SK-N-SH (cell line): ENCODE results near the gene SSB. TPM values are rescaled to one million over a fixed set of nuclear protein-coding genes. Genes with fewer than 3 reads are reported as not detected.
"Not testable (repeated sequence)": the region's sequence is repeated elsewhere in the genome, so short reads cannot be mapped to it uniquely, and the experiment has no call there.

ENCODE experiments used
- CTCF ChIA-PET: fragments of 300-600, 350-600 bp; formaldehyde crosslinking; extraction: SDS; loops from one replicate; lab custom pipeline; 2021; lab: Yijun Ruan, JAX
- POLR2A ChIA-PET: fragments of 350-600 bp; sonication (Branson Sonifier 250); formaldehyde crosslinking; extraction: SDS; loops from one replicate; lab custom pipeline; 2020; ENCODE audit warnings: antibody characterized with exemption, inconsistent platforms; lab: Yijun Ruan, JAX
- DNase-seq: peaks from one replicate; pipeline ENCODE4 v3.0.0; 2012
- H2AFZ ChIP-seq: fragments of 200-600 bp; sonication (generic); 2 replicates; pipeline ENCODE4 v1.8.1; 2016; ENCODE audit warnings: antibody characterized with exemption, mild to moderate bottlenecking, low read depth
- H3F3A ChIP-seq: fragments of 200-600 bp; sonication (generic); replicated peaks from 2 replicates; pipeline ENCODE3; 2016; ENCODE audit warnings: antibody characterized with exemption, mild to moderate bottlenecking; ENCODE audit not compliant: insufficient read depth
- H3K27ac ChIP-seq, 2 experiments: fragments of 200-500 bp in 1 of 2; fragments of 200-600 bp in 1 of 2; sonication (Bioruptor generic) in 1 of 2; sonication (generic), shearing (Covaris generic) in 1 of 2; 2 replicates each; pipeline versions ENCODE4 v1.5.1 to v1.6.1; 2014 to 2016; ENCODE audit warnings: low read depth in 2 of 2, inconsistent platforms in 1 of 2, low read length in 1 of 2, mild to moderate bottlenecking in 1 of 2, mixed read lengths in 1 of 2
- H3K27me3 ChIP-seq: fragments of 200-600 bp; sonication (generic), shearing (Covaris generic); 2 replicates; pipeline ENCODE4 v1.6.1; 2016; ENCODE audit warnings: mixed run types; ENCODE audit not compliant: insufficient read depth
- H3K36me3 ChIP-seq, 2 experiments: fragments of 200-500 bp in 1 of 2; fragments of 200-600 bp in 1 of 2; sonication (Bioruptor generic) in 1 of 2; sonication (generic) in 1 of 2; replicated peaks in 1 of 2; 2 replicates each; pipeline versions ENCODE3 to v1.5.1; 2014 to 2016; ENCODE audit warnings: low read length in 1 of 2, mild to moderate bottlenecking in 1 of 2; ENCODE audit not compliant: insufficient read depth in 2 of 2, control insufficient read depth in 1 of 2
- H3K4me1 ChIP-seq, 2 experiments: fragments of 200-500 bp in 1 of 2; fragments of 200-600 bp in 1 of 2; sonication (Bioruptor generic) in 1 of 2; sonication (generic), shearing (Covaris generic) in 1 of 2; 2 replicates each; pipeline versions ENCODE4 v1.5.1 to v1.6.1; 2014 to 2016; ENCODE audit warnings: low read depth in 1 of 2, low read length in 1 of 2, mixed run types in 1 of 2; ENCODE audit not compliant: insufficient read depth in 2 of 2, control insufficient read depth in 1 of 2
- H3K4me2 ChIP-seq: fragments of 200-600 bp; sonication (generic), shearing (Covaris generic); 2 replicates; pipeline ENCODE4 v1.6.1; 2017; ENCODE audit warnings: mixed run types
- H3K4me3 ChIP-seq, 2 experiments: fragments of 200-500 bp in 1 of 2; fragments of 200-600 bp in 1 of 2; sonication (Bioruptor generic) in 1 of 2; sonication (generic), shearing (Covaris generic) in 1 of 2; 2 replicates each; pipeline versions ENCODE4 v1.5.1 to v1.8.1; 2014 to 2016; ENCODE audit warnings: low read depth in 2 of 2, inconsistent platforms in 1 of 2, low read length in 1 of 2, mild to moderate bottlenecking in 1 of 2, mixed read lengths in 1 of 2, moderate library complexity in 1 of 2
- H3K79me2 ChIP-seq: fragments of 200-600 bp; sonication (generic); 2 replicates; pipeline ENCODE4 v1.8.1; 2017; ENCODE audit warnings: mild to moderate bottlenecking; ENCODE audit not compliant: insufficient read depth
- H3K9ac ChIP-seq: fragments of 200-600 bp; sonication (generic); 2 replicates; pipeline ENCODE4 v1.6.1; 2017; ENCODE audit warnings: mixed run types
- H3K9me2 ChIP-seq: fragments of 200-600 bp; sonication (generic); 2 replicates; pipeline ENCODE4 v1.6.1; 2017; ENCODE audit warnings: mixed run types
- H3K9me3 ChIP-seq: fragments of 200-600 bp; sonication (generic); 2 replicates; pipeline ENCODE4 v1.6.1; 2017; ENCODE audit warnings: mixed run types, mild to moderate bottlenecking, moderate library complexity
- H4K20me1 ChIP-seq: fragments of 200-600 bp; sonication (generic); 2 replicates; pipeline ENCODE4 v1.6.1; 2017; ENCODE audit warnings: mild to moderate bottlenecking, mixed run types; ENCODE audit not compliant: insufficient read depth
- EZH2phosphoT487 ChIP-seq: fragments of 200-600 bp; sonication (generic); IDR thresholded peaks from 2 replicates; pipeline ENCODE4 v1.6.1; 2017; ENCODE audit warnings: low read depth, mixed run types, mild to moderate bottlenecking, antibody characterized with exemption, moderate library complexity, borderline replicate concordance
- FOXJ3 ChIP-seq: sonication (generic); formaldehyde crosslinking; IDR thresholded peaks from 2 replicates; pipeline ENCODE4 v1.5.1; 2020; ENCODE audit warnings: mild to moderate bottlenecking, missing genetic modification reagents
- GABPA ChIP-seq: IDR thresholded peaks from 2 replicates; pipeline ENCODE4 v1.4.0; 2012; ENCODE audit warnings: low read depth, mild to moderate bottlenecking
- JUND ChIP-seq: IDR thresholded peaks from 2 replicates; pipeline ENCODE4 v1.4.0; 2012
- MXI1 ChIP-seq: IDR thresholded peaks from 2 replicates; pipeline ENCODE4 v1.6.1; 2012; ENCODE audit warnings: mild to moderate bottlenecking, low read depth, low read length, improper control_type of control experiment
- NFIC ChIP-seq: IDR thresholded peaks from 2 replicates; pipeline ENCODE4 v1.4.0; 2012; ENCODE audit warnings: borderline replicate concordance
- NRF1 ChIP-seq: IDR thresholded peaks from 2 replicates; pipeline ENCODE4 v1.6.1; 2012; ENCODE audit warnings: low read depth, mild to moderate bottlenecking, low read length
- POLR2AphosphoS5 ChIP-seq: IDR thresholded peaks from 2 replicates; pipeline ENCODE4 v1.6.1; 2012; ENCODE audit warnings: low read depth, low read length
- RXRA ChIP-seq: IDR thresholded peaks from 2 replicates; pipeline ENCODE4 v1.4.0; 2012; ENCODE audit warnings: low read depth, mild to moderate bottlenecking, borderline replicate concordance
- SIN3A ChIP-seq: IDR thresholded peaks from 2 replicates; pipeline ENCODE4 v1.6.1; 2012; ENCODE audit warnings: low read depth, mild to moderate bottlenecking, low read length, moderate library complexity, borderline replicate concordance
- SMC3 ChIP-seq: IDR thresholded peaks from 2 replicates; pipeline ENCODE4 v1.6.1; 2012; ENCODE audit warnings: low read depth, low read length, improper control_type of control experiment
- TAF1 ChIP-seq: IDR thresholded peaks from 2 replicates; pipeline ENCODE4 v1.6.1; 2012; ENCODE audit warnings: low read depth, mild to moderate bottlenecking, low read length, moderate library complexity, borderline replicate concordance
- TEAD4 ChIP-seq: IDR thresholded peaks from 2 replicates; pipeline ENCODE4 v1.4.0; 2012; ENCODE audit warnings: mild to moderate bottlenecking, borderline replicate concordance; ENCODE audit not compliant: insufficient read depth
- YY1 ChIP-seq: IDR thresholded peaks from 2 replicates; pipeline ENCODE4 v1.4.0; 2012; ENCODE audit warnings: low read depth, mild to moderate bottlenecking
- WGBS: methylation state at CpG from one replicate; pipeline ENCODE4 v1.1.6; 2017; ENCODE audit warnings: low lambda C conversion rate; 5-methylcytosine and 5-hydroxymethylcytosine counted together
- polyA plus RNA-seq, 3 experiments: library from polyadenylated mRNA; depleted of rRNA; stranded (reverse); fragments of >200 nt; gene quantifications; 2 replicates each; pipeline ENCODE4 v1.2.3, GENCODE V29; 2012
- TF ChIP-seq, protein P1 (sequence below): IDR thresholded peaks from 2 replicates; pipeline ENCODE4 v1.4.0; 2012; ENCODE audit warnings: low read depth
- TF ChIP-seq, protein P2 (sequence below): IDR thresholded peaks from 2 replicates; pipeline ENCODE4 v1.4.0; 2012; ENCODE audit warnings: low read depth, borderline replicate concordance
- TF ChIP-seq, protein P3 (sequence below): IDR thresholded peaks from 2 replicates; pipeline ENCODE4 v1.6.1; 2012; ENCODE audit warnings: mild to moderate bottlenecking, low read depth, low read length, moderate library complexity

SSB gene
- polyA plus RNA-seq, 1 of the 3 experiments (the other 2 are of a cell fraction): 60.8 TPM

DNA sequence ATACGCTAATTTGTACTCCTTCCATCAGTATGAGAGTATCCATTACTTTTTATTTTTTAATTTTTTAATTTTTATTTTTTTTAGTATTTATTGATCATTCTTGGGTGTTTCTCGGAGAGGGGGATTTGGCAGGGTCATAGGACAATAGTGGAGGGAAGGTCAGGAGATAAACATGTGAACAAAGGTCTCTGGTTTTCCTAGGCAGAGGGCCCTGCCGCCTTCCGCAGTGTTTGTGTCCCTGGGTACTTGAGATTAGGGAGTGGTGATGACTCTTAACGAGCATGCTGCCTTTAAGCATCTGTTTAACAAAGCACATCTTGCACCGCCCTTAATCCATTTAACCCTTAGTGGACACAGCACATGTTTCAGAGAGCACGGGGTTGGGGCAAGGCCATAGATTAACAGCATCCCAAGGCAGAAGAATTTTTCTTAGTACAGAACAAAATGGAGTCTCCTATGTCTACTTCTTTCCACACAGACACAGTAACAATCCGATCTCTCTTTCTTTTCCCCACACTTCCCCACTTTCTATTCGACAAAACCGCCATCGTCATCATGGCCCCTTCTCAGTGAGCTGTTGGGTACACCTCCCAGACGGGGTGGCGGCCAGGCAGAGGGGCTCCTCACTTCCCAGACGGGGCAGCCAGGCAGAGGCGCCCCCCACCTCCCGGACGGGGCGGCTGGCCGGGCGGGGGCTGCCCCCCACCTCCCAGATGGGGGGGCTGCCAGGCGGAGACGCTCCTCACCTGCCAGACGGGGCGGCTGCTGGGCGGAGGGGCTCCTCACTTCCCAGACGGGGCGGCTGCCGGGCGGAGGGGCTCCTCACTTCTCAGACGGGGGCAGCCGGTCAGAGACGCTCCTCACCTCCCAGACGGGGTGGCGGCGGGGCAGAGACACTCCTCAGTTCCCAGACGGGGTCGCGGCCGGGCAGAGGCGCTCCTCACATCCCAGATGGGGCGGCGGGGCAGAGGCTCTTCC is 56.9 kb downstream of the SSB start:
- H3K36me3 ChIP-seq, H3K4me1 ChIP-seq, H3K9me3 ChIP-seq, H3K9ac ChIP-seq, H3K27ac ChIP-seq, H3K4me3 ChIP-seq, DNase-seq, POLR2A ChIA-PET, CTCF ChIA-PET, H3K9me2 ChIP-seq, H3K4me2 ChIP-seq, H3K27me3 ChIP-seq, H2AFZ ChIP-seq, H3F3A ChIP-seq, H4K20me1 ChIP-seq: not testable (repeated sequence)
- WGBS: 94% methylated on average over 17 of the region's 42 CpGs
- H3K79me2 ChIP-seq: peaks cover 52% of the 10 kb centered on the region

DNA sequence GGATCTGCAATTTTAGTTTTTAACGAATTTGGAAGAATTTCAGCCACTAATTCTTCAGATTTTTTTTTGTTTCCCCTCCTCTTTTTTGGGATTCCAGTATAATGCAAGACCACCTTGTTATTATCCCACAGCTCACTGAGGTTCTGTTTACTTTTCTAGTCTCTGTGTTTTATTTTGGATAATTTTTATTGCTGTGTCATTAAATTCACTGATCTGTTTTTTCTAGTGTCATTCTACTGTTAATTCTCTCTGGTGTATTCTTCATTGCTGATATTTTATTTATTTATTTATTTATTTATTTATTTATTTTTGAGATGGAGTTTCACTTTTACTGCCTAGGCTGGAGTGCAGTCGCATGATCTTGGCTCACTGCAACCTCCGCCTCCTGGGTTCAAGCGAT is 60.8 kb downstream of the SSB start:
- Histone ChIP-seq H4K20me1 (0 out of 2 replicates have a peak, but pooled peaks cover 6% of the 10 kb centered on the region), H2AFZ (no peak overlapping the region), H3K36me3 (peaks cover 0 to 5% of the 10 kb centered on the region in 2 experiments), H3K4me1 (no peaks in the 10 kb centered on the region), H3K4me3 (no peak overlapping the region), H3K9me3 (no peaks in the 10 kb centered on the region), H3K27me3 (no peaks in the 10 kb centered on the region), H3K27ac (no peak overlapping the region), H3K9ac (no peak overlapping the region), H3K9me2 (no peaks in the 10 kb centered on the region)
- no peak for DNase-seq
- POLR2A ChIA-PET: no interaction called here
- CTCF ChIA-PET: no interaction called here
- WGBS: 98% methylated on average over 4 of the region's 4 CpGs
- no peak for TF ChIP-seq SMC3
- TF ChIP-seq, protein P1, sequence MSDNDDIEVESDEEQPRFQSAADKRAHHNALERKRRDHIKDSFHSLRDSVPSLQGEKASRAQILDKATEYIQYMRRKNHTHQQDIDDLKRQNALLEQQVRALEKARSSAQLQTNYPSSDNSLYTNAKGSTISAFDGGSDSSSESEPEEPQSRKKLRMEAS: no peak
- no peak for TF ChIP-seq POLR2AphosphoS5
- no peak for TF ChIP-seq TAF1
- TF ChIP-seq, protein P2, sequence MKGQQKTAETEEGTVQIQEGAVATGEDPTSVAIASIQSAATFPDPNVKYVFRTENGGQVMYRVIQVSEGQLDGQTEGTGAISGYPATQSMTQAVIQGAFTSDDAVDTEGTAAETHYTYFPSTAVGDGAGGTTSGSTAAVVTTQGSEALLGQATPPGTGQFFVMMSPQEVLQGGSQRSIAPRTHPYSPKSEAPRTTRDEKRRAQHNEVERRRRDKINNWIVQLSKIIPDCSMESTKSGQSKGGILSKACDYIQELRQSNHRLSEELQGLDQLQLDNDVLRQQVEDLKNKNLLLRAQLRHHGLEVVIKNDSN: no peak
- no peak for TF ChIP-seq JUND
- TF ChIP-seq YY1: no peak
- no peak for TF ChIP-seq NRF1
- no peak for TF ChIP-seq SIN3A
- no peak for TF ChIP-seq EZH2phosphoT487
- TF ChIP-seq TEAD4: no peak
- TF ChIP-seq FOXJ3 (CRISPR knock-in tag): no peak
- TF ChIP-seq RXRA: no peak
- no peak for TF ChIP-seq GABPA
- TF ChIP-seq, protein P3, sequence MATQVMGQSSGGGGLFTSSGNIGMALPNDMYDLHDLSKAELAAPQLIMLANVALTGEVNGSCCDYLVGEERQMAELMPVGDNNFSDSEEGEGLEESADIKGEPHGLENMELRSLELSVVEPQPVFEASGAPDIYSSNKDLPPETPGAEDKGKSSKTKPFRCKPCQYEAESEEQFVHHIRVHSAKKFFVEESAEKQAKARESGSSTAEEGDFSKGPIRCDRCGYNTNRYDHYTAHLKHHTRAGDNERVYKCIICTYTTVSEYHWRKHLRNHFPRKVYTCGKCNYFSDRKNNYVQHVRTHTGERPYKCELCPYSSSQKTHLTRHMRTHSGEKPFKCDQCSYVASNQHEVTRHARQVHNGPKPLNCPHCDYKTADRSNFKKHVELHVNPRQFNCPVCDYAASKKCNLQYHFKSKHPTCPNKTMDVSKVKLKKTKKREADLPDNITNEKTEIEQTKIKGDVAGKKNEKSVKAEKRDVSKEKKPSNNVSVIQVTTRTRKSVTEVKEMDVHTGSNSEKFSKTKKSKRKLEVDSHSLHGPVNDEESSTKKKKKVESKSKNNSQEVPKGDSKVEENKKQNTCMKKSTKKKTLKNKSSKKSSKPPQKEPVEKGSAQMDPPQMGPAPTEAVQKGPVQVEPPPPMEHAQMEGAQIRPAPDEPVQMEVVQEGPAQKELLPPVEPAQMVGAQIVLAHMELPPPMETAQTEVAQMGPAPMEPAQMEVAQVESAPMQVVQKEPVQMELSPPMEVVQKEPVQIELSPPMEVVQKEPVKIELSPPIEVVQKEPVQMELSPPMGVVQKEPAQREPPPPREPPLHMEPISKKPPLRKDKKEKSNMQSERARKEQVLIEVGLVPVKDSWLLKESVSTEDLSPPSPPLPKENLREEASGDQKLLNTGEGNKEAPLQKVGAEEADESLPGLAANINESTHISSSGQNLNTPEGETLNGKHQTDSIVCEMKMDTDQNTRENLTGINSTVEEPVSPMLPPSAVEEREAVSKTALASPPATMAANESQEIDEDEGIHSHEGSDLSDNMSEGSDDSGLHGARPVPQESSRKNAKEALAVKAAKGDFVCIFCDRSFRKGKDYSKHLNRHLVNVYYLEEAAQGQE: no peak
- TF ChIP-seq NFIC: no peak
- no peak for TF ChIP-seq MXI1
- TF ChIP-seq, all 33 proteins: peak for 0
- Histone ChIP-seq H3F3A (no peaks in the 10 kb centered on the region), H3K4me2 (no peak overlapping the region), H3K79me2 (peaks cover 79% of the 10 kb centered on the region)
